LoVo (cell line): ENCODE measurements around the gene NEURL1.

Experiments used
- DNase-seq: peaks from one replicate; pipeline ENCODE4 v3.0.0-alpha.2; 2016; ENCODE audit warnings: low spot score

The NEURL1 gene

DNA sequence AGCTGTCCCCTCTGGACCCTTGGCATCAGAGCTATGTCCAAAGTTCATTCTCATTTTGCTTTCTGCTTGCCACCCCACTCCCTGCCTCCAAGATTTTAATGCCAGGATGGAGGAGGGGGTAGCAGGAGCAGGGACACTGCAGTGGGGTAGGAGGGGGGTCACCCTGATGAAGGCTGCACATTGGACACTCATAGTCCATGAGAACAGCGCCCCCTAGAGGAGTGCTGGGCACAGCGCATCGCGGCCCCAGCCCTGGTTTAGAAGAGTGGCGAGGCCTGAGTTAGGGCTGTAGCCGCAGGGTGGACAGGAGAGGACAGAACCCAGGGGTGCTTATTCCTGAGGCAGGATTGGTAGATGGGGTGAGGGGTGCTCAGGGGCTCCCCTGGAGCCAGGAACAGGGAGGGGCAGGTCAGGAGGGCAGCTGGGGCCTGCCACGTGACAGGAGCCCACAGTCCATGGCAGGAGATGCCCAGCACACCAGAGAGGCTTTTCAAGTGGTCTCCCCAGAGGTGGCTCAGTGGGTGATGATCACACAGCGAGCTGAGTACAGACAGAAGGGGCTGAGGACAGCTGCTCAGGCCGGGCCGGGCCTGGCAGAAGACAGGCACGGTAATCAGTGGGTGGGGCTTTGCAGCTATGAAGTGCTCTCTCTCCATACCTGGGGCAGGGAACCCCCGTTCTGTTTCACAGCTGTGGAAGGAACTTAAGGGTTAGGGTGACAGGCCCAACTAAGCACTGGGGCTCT, 71.4 kb downstream of the NEURL1 start:
- DNase-seq, result no peak

GRCh38 chr10:103566536-103566935, 73.0 kb downstream of the NEURL1 start:
- no peak for DNase-seq

DNA sequence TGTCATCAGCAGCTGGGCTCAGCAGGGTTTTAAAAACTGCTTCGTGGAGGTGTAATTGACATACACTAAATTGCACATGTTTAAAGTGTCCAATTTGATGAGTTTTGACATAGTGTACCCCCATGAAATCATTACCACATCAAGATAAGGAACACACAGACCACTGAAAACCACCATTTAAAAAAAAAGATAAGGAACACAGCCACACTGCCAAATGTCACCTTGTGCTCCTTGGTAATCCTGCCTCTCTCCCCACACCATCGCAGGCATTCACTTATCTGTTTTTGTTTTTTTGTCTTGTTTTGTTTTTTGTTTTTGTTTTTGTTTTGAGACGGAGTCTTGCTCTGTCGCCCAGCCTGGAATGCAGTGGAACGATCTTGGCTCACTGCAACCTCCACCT, 75.0 kb downstream of the NEURL1 start:
- no peak for DNase-seq

GRCh38 chr10:103569896-103570295, 76.4 kb downstream of the NEURL1 start:
- no peak for DNase-seq

DNA sequence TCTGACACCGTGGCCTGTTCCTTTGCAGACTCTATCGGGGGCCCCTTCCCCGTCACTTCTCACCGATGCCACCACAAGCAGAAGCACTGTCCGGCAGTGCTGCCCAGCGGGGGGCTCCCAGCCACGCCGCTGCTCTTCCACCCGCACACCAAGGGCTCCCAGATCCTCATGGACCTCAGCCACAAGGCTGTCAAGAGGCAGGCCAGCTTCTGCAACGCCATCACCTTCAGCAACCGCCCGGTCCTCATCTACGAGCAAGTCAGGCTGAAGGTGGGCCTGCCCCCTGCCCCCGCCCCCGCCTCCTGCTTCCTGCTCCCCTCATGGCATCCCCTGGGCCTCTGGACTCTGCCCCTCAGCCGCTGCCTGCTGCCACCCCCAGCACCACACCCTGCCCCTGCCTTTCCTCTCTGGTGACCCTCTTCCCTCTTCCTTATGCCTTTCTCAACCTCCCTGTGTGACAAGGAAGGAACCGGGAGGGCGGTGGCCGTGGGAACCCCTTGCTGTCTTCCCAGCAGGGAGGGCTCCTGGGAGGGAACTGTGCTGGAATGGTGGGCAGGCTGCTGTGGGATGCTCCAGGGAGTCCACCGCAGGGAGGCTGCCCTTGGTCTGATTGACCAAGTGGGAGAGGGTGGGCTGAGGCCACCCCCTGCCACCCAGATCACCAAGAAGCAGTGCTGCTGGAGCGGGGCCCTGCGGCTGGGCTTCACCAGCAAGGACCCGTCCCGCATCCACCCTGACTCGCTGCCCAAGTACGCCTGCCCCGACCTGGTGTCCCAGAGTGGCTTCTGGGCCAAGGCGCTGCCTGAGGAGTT, 77.5 kb downstream of the NEURL1 start:
- DNase-seq, result no peak

GRCh38 chr10:103571656-103571975, 78.1 kb downstream of the NEURL1 start:
- no peak for DNase-seq

- no peak for DNase-seq
Observed at GRCh38 chr10:103572347-103573204, 79.1 kb downstream of the NEURL1 start.

GRCh38 chr10:103573205-103573487, 79.6 kb downstream of the NEURL1 start:
- no peak for DNase-seq

DNA sequence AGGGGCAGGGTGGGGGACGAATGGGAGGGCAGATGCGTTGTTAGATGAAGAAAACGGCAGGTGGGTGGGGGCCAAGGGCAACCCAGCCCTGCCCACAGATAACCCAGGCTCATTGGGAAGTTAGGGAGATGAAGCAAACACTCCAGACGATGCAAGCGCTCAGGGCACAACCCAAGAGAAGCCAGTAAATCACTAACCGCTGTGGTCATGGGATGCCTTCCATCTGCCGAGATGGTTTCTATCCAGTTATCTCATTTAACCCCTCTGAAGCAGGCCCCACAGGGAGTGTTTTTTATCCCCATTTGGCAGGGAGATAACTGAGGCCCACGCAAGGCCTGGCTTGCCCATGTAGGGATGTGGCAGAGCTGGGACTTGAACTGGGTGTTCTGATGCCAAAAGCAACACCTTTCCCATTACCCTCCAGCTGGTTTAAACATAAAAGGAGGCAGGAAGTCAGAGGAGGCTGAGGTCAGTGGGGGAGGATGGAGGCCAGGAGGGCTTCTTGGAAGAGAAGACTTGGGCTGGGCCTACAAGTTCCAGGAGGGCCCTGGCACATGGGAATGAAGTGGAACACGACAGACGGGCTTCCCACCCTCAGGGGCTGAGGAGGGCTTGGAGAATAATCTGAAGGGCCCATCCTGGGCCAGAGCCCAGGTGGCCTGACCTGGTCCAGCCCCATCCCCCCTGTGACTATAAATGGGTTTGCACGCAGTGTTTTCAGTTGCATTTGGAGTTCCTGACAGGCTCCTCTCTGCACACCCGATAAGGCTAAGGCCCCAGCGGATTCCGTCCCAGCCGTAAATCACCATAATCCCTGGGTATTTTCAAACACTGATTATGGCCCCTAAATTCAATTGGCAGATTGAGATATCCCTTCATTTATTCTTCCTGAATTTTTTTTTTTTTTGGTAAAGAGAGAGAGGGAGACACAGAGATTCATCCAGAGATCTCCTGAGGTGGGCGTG, 80.9 kb downstream of the NEURL1 start:
- DNase-seq, result no peak

GRCh38 chr10:103575416-103576075, 82.0 kb downstream of the NEURL1 start:
- no peak for DNase-seq

GRCh38 chr10:103576076-103576471, 82.6 kb downstream of the NEURL1 start:
- DNase-seq, result no peak

- no peak for DNase-seq
Observed at GRCh38 chr10:103576862-103577261, 83.4 kb downstream of the NEURL1 start.

GRCh38 chr10:103578782-103579382, 85.4 kb downstream of the NEURL1 start:
- no peak for DNase-seq

DNA sequence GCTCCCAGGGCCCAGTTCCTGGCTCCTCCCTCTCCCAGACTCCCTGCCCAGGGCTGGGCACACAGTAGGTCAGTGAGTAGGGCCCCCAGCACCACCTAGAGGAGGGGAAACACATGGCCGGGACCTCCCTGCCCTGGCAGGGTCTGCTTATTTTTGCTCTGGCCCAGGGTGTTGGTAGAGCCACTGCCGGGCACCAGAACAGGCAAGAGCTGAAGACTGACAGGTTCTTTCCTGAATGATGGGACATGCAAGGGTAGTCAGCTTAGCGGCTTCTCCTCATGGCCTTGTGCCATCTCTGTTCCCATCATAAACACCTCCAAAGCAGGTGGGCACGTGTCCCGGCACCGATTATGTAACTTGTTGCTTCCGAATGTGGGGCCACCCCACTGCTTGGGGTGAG, 86.5 kb downstream of the NEURL1 start:
- DNase-seq, result no peak

- DNase-seq, result no peak
Observed at GRCh38 chr10:103580430-103580829, 86.9 kb downstream of the NEURL1 start.

DNA sequence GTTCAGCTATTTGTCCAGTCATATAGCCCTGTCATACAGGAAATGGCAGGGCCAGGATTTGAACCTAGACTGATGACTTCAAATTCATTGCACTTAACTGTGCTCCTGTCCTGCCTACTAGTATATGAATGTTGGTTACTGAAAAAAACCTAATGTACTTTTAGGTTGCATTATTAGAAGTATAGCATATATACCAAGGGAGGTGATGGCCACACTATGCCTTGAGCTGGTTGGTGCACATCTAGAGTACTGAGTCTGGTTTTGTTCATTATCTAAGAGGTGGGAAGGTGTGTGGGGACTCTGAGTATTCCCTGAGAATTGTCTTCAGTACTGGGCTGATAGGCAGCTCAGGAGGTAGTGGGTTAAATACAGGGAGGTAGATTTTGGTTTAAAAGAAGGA, 88.0 kb downstream of the NEURL1 start:
- DNase-seq, result no peak

DNA sequence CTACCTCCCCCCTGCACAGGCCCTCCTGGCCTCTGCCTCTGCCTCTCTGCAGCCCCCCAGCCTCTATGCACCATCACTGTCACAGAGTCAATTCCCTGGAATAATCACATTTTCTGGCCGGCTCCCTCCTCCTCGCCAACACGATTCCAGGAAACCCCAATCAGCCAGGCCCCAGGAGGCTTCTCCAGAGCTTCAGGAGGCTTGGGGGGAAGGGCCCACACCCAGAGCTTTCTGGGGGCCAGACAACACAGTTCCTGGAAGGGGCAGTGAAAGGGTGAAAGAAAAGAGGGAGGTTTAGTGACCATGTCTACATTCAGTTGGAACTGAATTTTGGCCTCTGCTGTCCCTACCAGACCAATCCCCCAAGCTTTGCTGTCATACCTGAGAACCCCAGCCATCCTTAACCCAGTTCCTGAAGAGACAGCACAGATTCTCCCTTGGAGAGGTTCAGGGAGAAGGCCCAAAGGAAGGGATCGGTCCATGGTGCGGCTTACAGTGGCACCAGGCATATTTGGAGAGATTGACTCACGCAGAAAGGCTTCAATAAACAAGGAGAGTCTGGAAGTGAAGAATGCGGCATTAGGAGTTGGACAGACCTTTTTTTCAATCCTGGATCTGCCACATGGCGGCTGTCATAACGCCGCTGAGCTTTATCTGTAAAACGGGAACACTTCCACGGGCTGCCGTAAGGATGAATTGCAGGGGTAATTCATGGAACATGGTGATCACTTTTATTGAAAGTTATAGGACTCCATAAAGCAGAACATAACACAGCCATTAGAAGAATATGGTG, 89.0 kb downstream of the NEURL1 start:
- no peak for DNase-seq

- DNase-seq, result no peak
Observed at GRCh38 chr10:103583871-103584215, 90.3 kb downstream of the NEURL1 start.

- no peak for DNase-seq
Observed at GRCh38 chr10:103584216-103585010, 90.9 kb downstream of the NEURL1 start.
